HG02973 (cell line): ENCODE data around the gene OTOG.

Experiments
- ATAC-seq: cut with Tn5 transposase; IDR thresholded peaks from one replicate; pipeline ENCODE4 v1.9.1; 2021; ENCODE audit warnings: moderate library complexity; ENCODE audit not compliant: unreplicated experiment

OTOG gene

DNA sequence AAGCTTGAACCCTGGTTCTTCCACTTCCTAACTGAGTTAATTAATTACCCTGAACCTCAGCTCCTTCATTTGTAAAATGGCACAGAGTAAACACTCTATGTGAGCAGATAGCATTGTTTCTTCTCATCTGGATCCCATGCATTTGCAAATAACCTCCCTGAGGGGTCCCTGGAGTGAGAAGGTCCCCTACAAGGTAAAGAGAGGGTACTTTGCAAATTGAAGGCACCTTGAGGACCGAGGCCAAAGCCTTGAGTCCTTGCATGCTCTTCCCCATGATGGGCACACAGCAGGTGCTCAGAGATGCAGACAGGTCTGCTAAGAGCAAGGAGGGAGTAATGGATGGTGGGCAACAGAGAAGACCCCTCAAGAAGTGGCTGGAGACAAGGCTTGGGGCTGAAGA lies 33.2 kb downstream of the OTOG start:
- ATAC-seq, result no peak

DNA sequence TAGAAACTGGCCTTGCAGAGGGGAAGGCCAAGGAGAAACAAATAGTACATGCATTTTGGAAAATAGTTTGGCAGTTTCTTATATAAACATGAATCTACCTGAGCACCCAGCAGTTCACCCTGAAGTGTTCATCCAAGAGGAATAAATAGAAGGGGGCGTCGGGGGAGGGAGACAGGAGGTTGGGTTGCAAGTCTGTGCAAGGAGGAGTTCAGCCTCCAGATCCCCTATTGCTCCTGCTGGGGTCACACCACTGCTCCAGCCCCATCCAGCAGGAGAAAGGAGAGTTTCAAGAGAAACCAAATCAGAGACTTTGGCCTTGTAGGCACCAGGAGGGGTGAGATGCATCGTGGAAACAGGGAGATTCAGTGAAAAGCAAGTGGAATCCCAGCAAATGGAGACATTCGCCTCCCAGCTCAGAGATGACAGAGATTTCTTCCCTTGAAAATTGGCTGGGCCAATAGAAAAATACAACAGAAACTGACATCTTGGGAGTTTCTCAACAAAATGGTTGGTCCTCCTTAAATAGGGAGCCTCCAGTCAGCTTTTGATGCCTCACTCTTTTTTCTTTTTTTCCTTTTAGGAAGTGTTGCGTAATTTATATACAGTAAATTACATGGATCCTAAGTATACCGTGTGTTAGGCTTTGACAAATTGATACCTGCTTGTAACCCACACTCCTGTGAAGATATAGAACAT lies 34.1 kb downstream of the OTOG start:
- ATAC-seq, result no peak

DNA sequence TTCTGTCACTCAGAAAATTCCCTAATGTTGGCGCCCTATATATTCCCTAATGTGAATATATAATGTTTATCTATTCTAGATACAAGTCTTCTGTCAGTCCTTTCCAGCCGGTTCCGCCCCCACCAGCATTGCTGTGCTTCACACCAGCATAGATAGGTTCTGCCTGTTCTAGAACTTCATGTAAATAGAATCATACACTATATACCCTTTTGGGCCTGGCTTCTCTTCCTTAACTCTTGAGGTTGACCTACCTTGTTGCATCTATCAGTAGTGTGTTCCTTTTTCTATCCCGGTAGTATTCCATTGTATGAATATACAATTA lies 34.6 kb downstream of the OTOG start:
- ATAC-seq, result no peak

DNA sequence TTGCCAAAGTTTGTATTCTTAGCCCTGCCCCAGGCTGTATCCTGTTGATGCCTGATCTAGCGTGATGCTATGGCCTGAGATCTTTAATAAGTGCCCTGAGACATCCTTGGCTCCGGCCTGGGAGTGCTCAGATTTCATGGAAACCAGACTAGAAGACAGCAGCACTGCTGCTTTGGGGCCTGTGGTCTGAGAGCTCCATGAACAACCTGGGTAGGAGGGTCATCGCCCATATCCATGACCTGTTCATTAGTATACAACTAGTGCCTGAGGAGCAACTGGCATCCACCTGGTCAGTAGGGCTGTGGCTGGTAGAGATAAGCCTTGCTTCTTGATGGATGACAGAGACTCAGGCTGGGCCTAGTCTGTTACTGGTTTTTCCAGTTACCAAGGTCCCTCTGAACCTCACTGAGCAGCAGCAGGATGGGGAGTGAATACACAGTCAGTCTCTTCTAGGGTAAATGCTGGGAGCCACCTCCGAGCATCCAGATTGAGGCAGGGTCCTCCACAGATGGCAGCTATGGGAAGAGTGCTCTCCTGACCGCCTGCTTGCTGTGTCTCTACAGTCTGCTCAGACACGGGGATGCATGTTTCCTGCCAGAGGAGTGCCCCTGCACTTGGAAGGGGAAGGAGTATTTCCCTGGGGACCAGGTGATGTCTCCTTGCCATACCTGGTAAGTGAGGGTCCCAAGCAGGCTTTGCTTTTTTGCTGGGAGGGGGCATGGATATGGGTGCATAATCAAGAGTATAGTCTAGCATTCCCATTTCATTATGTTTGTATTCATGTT lies 39.0 kb downstream of the OTOG start:
- no peak for ATAC-seq

DNA sequence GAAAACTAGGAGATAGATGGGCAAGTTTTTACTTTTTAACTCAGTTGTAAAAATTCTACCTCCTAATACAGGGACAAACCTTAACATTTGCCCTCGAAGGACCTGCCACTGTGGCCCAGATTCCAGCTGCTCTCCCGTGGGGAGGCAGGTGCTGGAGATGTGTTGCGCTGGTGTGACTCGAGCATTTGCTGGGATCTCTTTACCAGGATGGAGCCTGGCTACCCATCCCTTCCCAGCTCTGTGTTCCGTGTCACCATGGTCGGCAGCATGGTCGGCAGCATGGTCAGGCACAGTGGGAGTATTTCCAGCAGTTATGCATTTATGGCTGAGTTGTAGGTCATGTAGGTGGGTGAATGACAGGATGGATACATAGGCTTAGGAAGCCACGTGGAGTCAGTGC lies 41.1 kb downstream of the OTOG start:
- ATAC-seq, result no peak

DNA sequence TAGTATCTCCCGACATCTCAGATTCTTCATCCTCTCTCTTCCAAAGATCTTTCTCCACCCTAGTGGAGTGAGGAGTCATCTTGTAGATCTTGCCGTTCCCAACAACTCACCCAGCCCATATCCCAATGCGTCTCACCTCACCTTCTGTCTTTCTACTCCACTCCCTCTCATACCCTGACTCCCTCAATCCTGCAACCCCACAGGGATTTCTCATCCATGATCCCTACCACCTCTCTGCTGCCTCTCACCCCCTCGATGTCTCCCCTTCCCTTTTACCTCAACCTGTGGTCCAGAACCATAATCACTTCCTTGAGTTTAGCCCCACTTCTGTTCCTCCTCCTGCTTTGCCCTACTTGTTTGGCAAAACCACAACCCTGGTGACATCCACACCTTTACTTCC lies 41.7 kb downstream of the OTOG start:
- ATAC-seq, result no peak

DNA sequence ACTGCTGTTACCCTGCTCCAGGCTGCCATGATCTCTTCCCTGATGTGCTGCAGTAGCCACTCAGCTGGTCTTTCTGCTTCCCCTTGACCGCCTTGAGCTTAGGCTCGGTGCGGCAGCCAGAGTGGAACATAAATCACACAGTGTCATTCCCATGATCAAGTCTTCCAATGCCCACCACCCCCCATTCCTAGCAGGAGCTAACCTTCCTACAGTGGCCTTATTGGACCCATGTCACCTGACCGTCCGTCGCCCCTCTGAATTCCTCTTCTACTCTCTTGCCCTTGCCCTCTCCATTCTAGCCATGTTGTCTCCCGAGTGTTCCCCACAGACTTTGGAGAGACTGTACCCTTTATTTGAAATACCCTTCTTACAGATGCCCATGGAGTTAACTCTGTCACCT lies 43.4 kb downstream of the OTOG start:
- no peak for ATAC-seq

DNA sequence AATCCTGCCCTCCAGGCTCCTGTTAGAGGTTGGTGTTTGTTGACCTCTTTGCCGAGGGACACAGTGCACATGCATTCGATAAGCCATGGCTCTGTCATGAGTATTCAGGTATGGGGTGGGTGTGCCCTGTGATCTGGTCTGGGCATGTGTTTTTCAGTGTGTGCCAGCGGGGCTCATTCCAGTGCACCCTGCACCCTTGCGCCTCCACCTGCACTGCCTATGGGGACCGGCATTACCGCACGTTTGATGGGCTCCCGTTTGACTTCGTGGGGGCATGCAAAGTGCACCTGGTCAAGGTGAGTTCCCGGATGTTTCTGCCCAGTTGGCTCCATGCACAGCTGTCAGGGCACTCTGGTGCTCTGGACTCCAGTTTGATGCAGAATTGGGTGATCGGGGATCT lies 44.2 kb downstream of the OTOG start:
- no peak for ATAC-seq

DNA sequence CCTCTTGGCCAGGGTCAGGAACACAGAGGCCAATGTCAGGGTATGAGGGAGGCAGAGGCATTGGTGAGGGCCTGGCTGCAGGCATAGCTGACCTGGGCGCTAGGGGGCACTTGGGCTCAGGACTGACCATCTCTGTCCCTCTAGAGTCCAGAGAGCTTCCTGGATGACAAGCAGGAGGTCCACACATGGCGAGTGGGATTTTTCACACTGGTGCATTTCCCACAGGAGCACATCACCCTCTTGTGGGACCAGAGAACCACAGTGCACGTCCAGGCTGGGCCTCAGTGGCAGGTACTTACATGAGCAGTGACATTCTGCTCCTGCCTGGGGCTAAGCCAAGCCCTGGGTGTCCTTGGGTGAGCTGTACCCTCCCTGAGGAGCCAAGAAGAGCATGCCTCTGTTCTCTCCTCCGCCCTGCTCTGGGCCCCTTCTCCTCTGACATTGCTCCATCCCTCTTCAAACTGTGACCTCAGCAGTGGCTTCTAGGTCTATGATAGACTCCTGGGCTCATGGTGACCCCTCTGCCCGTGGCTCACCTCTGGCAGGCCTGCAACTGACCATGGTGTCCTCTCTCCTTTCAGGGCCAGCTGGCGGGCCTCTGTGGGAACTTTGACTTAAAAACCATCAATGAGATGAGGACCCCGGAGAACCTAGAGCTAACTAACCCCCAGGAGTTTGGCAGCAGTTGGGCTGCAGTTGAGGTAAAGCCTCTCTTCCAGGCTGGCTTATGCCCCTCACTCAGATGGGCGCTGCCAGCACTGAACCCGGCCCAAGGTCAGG lies 46.6 kb downstream of the OTOG start:
- no peak for ATAC-seq

DNA sequence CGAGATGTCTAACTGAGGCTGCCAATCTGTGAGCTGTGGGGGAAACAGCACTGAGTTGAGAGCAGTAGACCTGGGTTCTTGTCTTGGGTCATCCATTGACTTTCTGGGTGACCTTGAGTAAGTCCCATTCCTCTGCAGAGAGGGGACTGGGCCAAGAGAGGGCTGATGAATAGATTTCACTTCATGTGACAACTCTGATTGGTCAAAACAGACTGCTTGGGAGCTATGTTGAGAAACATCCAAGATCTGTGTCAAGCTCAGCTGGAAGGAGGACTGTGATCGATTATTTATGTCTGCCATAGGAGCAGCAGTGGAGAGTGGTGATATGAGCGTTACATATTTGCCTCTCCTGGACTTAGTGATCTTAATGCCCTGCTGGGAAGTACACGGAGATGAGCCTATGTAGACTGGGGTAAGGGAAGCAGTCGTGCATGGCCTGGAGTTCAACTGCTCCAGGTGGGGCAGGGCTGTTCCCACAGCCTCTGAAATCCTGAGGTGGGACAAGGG lies 47.7 kb downstream of the OTOG start:
- ATAC-seq, result no peak

DNA sequence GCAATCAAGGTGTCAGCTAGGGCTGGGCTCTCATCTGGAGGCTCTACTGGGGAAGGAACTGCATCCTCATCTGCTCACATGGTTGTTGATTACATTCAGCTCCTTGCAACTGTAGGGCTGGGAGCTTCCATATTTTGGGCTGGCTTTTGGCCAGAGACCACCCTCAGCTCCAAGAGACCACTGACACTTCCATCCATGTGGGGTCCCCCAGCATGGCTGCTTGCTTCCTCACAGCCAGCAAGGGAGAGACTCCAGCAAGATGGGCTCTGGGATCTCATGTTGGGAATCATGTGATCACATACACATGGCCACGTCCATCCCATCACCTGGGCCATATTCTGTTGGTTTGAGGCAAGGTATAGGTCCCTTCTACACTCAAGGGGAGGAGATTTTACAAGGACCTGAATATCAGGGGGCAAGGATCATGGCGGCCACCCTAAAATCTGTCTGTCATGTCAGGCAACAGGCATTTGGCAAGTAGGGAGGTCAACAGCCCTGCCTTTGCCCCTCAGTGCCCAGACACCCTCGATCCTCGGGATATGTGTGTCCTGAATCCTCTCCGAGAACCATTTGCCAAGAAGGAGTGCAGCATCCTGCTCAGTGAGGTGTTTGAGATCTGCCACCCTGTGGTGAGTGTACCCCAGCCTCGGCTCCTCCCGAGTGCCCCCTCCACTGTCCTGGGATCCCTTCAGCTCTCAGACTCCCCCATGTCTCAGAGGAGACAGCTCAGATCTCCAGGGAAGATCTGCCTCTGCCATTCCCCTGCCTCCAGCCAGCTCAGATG lies 48.7 kb downstream of the OTOG start:
- no peak for ATAC-seq

DNA sequence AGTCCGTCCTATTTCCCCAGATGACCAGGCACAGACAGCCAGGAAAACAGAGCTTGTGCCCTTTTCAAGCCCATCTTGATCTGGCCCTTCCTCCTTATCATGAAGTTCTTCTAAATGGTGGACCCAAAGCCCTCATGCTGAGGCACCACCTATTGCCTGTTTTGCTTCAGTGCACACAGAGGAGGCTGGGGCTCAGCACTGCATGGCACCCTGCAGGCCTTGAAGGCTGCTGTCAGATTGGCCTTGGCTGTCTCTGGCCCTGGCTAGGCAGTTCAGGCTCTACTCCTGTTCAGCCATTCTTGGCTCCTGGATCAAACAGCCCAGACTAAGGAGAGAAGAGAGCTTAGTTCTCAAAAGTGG lies 49.2 kb downstream of the OTOG start:
- no peak for ATAC-seq

DNA sequence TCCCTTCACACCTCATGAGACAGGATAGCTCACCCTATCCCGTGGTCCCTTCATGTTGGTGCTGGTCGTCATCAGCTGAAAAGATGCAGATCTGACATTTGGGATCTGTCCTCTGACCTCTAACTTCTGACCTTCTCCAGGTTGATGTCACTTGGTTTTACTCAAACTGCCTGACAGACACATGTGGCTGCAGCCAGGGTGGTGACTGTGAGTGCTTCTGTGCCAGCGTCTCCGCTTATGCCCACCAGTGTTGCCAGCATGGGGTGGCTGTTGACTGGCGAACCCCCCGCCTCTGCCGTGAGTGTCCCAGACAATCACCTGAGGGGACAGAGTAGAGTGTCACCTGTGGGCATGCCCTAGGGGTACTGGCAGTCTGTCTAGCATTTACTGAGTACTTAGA lies 49.7 kb downstream of the OTOG start:
- ATAC-seq, result no peak

DNA sequence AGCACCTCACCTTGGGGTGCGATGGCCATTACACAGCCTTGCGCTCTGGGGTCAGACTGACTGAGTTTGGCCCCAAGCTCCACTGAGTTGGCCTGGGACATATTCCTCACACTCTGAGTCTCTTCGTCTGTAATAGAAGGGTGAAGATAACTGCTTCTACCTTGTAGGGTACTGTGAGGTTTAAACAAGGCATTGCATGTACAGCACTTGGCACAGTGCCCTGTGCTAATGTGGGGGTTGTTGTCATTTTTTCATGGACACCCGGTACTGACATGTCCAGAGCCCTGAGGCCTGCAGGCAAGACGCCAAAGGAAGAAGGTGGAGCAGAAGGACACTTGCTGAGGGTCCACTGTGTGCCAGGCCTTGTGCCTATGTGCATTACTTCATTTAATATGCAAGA lies 50.7 kb downstream of the OTOG start:
- no peak for ATAC-seq

DNA sequence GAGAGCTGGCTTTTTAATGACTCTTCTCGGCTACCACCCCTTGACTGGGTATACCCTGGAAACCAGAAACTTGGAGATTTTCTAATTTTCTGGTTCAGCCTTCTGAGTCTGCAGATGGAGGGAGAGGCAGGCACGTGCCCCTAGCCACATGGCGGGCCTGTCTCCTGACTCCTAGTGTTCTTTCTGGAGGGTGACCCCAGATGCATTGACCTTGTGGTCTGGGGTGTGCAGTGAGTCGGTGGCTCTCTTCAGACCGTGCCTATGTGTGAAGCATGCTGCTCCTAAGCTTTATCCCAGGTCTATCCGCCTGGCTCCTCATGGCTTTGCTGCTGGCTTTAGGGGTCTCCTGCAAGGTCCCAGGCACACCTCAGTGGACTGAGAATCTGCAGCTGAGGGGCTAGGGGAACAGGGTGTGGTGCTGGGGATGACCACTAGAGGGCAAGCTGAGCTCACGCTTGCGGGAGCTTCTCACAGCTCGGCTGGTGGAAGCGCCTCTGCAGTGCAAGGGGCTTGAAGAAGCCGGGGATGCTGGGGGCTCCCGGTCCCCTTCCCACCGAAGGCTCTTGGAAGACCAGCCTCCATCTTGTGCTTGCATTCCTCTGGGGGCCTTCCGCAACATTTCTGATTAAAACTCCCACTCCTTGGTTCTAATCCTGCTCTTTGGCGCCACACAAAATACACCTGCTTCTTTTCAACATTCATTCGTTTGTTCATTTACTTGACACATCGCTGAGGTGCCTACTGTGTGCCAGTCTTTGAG lies 51.8 kb downstream of the OTOG start:
- ATAC-seq, result peak; percentile 82

DNA sequence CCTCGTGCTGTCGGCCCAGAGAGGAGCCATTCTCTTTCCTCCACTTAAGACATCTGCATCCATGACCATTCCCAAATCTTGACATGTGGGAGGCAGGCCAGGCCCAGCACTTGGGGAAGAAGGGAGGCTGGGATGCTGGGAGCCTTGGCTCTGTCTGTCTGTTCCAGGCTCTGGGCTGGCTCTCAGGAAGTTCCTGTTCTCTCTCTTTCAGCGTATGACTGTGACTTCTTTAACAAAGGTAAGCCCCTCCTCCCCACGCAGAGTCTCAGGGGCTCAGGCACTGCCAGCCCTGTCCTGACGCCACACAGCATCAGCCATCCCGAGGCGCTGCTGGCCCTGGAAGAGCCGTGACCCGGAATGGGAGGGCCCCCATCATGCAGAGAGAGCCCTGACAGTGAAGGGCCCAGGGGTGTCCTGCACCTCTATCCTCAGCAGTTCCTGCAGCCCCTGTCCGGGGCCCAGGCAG lies 52.4 kb downstream of the OTOG start:
- no peak for ATAC-seq

DNA sequence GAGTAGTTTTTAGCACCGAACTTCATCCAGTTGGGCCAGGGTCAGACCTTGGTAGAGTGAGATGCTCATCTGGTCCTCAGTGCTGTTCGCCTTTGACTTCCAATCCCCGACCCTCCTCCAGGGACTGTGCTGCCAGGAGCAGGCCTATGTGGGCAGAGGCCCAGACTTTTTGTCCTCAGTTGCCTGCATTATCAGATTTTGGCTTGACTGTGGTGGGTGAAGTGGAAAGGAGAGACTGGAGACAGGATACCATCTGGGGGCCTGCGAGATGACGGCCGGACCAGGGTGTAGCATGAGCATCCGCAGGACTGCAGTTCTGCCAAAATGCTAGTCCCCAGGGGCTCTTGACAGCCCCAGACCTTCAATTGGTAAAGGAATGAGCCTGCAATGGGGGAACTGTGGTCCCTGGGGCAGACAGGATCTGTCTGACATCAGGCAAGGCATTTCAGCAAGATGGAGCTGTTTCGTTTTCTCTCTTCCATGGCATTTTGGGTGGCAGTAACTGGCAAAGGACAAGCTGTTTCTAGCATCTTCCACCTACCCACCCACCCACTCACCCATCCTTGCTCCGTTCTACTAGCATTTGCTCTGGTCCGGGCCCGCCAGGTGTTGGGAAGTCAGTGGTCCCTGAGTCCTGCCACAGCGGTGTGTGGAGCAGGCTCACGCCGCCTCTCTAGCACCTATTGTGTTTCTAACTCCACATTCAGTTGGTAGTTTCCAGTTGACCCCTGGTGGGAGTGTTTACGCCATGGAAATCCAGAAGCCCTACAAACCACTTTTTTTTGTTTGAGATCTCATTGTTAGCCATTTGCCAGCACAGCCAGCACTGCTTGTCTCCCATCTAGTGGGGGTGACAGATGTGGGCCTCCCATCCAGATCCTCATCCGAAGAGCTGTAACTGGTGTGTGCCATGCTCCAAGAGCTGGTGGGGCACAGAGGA lies 53.5 kb downstream of the OTOG start:
- no peak for ATAC-seq

DNA sequence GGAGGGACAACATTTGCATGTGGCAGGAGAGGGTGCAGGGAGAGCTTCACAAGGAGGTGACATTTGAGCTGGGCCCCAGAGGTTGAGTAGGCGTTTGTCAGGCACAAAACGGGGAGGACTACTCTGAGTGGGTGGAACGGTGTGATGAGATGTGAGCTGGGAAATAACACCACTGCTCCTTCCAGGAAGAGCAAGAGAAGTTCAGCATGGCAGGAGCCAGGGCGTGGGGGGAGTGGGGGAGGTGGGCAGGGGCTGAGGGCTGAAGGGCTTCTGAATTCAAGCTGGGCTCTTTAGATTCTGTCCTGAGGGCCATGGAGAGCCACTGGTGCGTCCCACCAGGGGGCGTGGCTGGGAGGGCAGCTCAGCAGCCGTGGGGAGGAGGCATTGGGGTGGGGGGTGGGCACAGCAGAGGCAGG lies 54.2 kb downstream of the OTOG start:
- ATAC-seq, result no peak

DNA sequence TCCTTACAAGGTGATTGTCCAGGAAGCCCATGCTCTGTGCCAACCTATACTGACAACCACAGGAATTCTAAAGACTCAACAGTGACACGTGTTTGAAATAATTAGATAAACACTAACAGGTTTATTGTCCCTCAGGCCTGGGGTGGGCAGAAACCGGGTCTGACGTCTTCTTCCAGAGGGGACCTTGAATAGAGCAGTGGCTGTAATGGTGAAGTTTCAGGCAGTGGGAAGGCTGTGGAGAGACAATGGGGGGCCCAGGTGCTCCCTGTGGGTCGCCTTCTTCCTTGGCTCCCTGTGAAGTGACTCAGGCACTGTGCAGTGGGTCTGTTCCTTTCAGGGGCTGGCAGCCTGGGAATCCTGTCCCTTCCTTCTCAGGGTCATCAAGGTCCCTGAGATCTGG lies 54.6 kb downstream of the OTOG start:
- no peak for ATAC-seq
